Renal pelvis (tissue), 4 donors: ENCODE measurements around the gene CLEC6A. TPM values are rescaled to one million over a fixed set of nuclear protein-coding genes. Genes with fewer than 3 reads are reported as not detected.
"Not testable (repeated sequence)": the region's sequence is repeated elsewhere in the genome, so short reads cannot be mapped to it uniquely, and the experiment has no call there.

ENCODE experiments used
- DNase-seq: peaks from one replicate; pipeline ENCODE4 v3.0.0-alpha.2; 2013
- polyA plus RNA-seq, 3 donors: library from polyadenylated mRNA; unstranded; fragments of 120-200 nt; gene quantifications; one replicate each; pipeline ENCODE4 v1.2.1, GENCODE V29; 2013; ENCODE audit not compliant: insufficient read length in 3 of 3

The CLEC6A gene
- polyA plus RNA-seq, 3 donors: 0.07 to 0.18 (median 0.10) TPM

DNA sequence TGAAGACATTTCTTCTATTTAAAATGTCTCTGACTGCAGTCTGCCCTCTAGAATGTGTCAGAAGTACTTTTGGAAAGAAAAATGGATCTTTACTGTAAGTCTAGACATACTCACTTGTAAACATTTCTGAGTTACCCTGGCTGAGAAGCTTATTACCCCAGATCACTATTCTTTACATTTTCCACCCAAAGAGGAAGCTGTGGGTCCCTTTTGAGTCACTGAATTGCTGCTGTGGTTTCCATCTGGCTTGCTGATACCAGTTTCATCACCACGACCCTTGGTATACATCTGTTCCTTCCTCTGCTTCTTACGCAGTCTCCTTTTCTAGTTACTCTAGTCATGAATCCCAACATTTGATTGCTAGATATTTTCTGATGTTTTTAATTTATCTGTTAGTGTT, 37.3 kb downstream of the CLEC6A start:
- DNase-seq: no peak

DNA sequence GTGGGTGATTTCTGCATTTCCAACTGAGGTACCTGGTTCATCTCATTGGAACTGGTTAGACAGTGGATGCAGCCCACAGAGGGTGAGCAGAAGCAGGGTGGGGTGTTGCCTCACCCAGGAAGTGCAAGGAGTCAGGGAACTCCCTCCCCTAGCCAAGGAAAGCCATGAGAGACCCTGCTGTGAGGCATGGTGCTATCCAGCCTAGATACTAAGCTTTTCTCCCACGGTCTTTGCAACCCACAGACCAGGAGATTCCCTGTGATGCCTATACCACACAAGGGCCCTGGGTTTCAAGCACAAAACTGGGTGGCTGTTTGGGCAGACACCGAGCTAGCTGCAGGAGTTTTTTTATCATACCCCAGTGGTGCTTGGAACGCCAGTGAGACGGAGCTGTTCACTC, 39.9 kb downstream of the CLEC6A start:
- DNase-seq: not testable (repeated sequence)

DNA sequence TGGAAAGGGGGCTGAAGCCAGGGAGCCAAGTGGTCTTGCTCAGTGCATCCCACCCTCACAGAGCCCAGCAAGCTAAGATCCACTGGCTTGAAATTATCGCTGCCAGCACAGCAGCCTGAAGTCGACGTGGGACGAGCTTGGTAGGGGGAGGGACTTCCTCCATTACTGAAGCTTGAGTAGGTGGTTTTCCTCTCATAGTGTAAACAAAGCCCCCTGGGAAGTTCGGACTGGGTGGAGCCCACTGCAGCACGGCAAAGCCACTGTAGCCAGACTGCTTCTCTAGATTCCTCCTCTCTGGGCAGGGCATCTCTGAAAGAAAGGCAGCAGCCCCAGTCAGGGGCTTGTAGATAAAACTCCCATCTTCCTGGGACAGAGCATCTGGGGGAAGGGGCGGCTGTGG, 40.3 kb downstream of the CLEC6A start:
- DNase-seq: not testable (repeated sequence)

DNA sequence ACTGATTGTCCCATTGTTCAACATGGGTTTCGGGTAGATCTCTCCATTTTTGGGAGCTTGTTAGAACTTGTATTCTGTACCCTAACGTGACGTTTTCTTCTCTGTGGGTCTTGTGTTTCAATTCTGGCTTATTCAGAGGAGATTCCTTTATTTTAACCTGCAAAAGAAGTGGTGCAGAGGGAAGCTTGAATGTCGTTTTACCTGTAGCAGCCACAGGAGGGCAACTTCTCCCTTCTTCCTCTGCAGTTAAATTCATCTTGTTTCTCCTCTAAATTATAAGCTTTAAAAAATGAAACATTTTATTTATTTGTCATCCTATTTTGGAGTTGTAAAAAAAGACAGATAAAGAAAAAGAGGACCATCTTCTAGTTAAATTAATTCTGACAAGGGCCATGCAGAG, 43.9 kb downstream of the CLEC6A start:
- no peak for DNase-seq

DNA sequence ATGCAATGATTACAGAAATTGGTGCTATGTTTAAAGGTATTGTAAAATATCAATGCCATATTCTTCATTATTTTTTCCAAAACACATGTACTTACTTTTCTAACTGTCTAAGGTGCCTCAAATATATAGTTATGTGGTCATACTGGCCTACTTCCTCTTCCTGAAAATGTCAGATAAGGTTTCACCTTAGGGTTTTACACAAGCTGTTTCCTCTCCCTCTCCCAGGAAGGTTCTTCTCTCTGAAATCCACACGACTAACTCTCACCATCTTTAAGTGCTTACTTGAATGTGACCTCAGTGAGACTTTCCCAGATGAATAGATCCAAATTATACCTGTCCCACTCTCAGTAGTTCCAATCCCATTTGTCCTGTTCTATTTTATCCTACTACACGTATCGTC, 46.0 kb downstream of the CLEC6A start:
- DNase-seq: no peak

DNA sequence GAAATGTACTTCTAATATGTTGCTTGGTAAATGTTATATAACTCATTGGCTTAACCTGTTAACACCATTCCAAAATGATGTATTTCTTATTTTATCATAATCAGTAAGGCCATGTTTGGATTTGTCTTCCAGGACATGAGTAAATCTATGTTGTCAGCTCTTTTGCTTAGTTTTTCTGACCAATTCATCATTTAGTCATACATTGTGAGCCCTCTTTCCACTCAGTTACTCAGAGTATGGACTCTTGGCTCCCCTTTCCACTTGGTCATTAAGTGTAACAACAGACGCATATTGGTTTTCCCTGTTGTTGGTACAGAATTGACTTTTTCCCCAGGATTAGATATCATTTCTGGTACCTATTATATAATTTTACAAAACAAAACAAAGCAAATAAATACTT, 48.6 kb downstream of the CLEC6A start:
- no peak for DNase-seq

DNA sequence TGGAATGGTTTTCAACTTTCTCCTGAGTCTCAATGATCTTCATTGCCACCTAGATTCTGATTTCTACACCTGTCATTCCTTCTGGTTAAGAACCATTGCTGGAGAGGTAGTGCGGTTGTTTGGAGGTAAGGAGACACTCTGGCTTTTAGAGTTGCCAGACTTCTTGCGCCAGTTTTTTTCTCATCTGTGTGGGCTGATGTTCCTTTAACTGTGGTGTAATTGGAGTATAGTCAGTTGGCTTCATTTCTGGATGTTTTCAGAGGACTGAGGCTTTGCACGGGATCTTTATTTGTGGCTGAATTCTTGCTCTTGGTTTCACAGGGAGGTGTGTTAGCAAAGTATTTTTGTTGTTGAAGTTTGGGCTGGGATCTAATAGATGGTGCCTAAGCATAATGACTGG, 51.8 kb downstream of the CLEC6A start:
- no peak for DNase-seq

DNA sequence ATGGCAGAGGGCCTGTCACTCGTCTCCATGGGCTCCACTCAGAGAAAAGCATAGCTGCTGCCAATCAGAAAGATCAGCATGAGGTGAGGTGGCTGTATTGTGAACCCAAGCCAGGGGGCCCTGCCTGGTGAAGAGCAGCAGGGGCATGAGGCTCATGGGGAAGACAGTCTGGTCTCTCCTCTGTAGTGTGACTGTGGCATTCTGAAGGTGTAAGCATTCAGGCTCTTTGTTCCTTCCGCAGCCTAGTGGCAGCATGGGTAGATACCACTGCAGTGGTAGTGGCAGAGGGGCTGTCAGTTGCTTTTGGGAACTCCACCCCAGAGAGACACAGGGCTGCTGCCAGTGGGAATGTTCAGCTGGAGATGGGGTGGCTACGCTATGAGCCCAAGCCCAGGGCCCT, 52.5 kb downstream of the CLEC6A start:
- no peak for DNase-seq

DNA sequence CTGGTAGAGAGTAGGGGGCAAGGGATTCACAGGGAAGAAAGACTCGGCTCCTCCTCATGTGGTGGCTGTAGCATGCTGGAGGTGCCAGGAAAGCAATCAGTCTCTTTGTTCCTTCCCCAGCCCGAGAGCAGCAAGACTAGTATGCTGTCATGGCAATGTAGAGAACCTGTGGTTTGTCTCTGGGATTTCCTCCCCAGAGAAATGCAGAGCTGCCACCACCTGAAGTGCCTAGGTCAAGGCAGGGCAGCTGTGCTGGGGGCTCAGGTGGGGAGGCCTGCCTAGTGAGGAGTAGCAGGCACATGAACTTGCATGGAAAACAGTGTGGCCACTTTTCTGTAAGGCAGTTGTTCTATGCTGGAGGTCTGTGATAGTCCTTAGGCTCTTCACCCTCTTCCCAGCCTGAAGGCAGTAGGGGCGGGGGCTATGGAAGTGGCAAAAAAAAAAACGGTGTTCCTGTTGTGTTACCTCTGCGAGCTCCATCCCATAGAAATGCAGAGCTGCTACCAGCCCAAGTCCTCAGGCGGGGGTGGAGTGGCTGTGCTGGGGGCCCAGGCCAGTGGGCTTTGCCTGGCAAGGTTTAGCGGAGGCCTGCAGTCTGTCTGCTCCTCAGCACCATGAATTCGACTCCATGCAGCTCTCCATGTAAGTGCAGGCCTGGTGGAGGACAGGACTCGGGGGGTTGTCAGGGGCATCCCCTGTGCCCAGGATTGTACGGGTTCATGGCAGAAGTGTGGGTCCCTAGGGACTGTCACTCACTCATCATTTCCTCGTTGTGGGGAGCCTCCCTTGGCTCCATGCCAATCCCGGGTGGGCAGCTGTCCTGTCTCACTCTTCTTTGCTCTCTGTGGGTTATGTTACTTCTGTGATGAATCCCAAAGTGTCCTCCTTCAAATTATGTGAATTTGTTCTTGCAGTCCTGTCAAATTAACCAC, 53.4 kb downstream of the CLEC6A start:
- no peak for DNase-seq

DNA sequence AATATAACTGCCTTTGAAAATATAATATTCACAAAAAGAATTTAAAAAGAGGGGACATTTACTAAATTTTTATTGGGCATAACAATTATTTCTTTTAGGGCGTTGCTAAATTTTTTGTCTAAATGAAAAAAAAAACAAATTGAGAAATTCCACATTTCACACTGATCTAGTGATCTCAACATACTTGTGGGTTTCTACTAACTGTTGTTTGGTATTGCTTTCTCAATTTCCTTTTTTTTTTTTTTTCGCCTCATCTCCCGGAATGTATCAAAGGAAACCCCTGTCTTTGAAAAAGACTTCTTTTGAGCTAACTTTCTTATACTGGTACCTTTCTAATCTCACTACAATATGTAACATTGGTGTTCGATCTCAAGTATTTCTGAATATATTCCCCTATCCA, 57.5 kb downstream of the CLEC6A start, which contains the start of gene CLEC4D:
Gene CLEC4D (plus strand): TSS at position 248 of the 400 bp plus-strand sequence. CDS start 230 bp downstream, outside the sequence.
- no peak for DNase-seq

DNA sequence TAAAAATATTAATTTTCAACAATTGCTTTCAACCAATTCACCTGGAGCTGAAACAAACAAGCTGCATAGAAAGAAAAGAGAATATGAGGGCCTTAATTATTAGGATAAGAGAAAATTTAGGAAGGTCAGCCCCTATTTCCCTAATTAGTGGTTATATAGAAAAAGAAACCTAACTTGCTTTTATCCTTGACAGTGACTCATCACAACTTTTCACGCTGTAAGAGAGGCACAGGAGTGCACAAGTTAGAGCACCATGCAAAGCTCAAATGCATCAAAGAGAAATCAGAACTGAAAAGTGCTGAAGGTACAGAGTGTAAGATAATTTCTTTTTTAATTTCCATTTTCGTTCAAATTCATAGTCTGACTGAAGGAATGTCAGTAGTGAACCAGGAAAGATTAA, 62.2 kb downstream of the CLEC6A start:
- no peak for DNase-seq

DNA sequence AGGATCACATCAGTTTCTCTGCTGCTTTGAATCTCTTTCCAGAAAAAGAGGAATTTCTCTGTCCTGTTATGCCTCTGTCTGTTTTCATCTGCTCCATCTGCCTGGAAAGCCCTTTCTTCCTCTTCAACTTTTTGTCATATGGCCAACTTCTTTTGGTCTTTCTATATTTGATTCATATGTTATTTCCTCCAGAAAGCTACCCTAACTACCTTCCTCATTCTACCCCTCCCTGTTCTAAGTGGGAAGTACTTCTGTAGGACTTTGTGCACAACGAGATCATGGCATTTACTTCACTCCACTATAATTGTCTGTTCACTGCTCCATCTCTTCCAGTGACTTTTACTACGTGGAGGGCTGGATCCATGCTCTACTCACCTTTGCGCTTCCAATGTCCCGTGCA, 63.4 kb downstream of the CLEC6A start:
- no peak for DNase-seq

DNA sequence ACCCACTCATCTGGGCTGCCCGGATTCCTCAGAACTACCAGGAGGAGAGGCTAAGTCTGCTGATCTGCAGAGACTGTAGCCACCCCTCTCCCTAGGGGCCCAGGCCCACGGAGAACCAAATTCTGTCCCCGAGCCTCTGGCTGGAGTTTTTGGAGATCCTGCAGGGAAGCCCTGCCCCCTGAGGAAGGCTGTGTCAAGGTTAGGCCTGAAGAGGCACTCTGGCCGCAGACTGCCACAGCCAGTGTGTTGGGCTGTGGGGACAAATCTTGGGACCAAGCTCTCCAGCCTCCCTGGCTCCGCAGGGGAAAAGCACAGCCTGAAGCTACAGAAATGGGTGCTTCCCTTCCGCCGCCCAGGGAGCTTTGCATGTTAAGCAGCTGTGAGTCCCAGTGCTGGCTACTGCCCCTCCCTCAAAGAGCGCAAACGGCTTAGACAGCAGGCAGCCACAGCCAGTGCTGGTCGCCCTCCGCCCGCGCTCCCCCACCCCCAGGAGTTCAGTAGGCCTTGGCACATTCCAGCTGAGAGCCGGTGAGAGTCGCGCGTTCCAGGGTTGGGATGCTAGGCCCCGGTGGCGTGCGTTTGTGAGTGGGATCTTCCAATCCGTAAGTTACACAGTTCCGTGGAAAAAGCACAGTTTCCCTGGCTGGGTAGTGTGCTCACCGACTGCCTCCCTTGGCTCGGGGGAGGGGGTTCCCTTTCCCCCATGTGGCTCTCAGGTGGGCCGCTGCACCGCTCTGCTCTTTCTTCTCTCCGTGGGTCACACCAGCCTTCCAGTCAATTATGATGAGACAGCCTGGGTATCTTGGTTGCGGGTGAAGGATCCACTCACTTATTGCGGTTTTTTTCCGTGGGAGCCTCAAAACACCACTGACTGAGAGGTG, 71.7 kb downstream of the CLEC6A start:
- no peak for DNase-seq

Other genes with a start within 250 kb of the CLEC6A start
- gene FAM90A1, start 228.3 kb upstream of the CLEC6A start, polyA plus RNA-seq: 1 to 10 TPM; 1.6 to 3.1 (median 2.7) TPM
- under 1 TPM; 0.16 to 0.70 (median 0.49) TPM for gene CLEC4D, start 57.5 kb downstream of the CLEC6A start, polyA plus RNA-seq
- 1 to 10 TPM; 1.1 to 2.1 (median 2.0) TPM for gene CLEC4E, start 84.9 kb downstream of the CLEC6A start, polyA plus RNA-seq
- under 1 TPM; 0.34 to 0.71 (median 0.65) TPM for gene AICDA, start 156.9 kb downstream of the CLEC6A start, polyA plus RNA-seq
- gene MFAP5, start 206.9 kb downstream of the CLEC6A start, polyA plus RNA-seq: 1 to 10 TPM in 2 of 3 donors, under 1 TPM in 1; 0.10 to 2.3 (median 1.0) TPM
- gene RIMKLB, start 242.0 kb downstream of the CLEC6A start, polyA plus RNA-seq: 100 to 1,000 TPM in 2 of 3 donors, 10 to 100 TPM in 1; 93.8 to 120 (median 114) TPM